ENCODE data around the gene C1orf94.

The C1orf94 gene

GRCh38 chr1:34156739-34157138 is 20.0 kb upstream of the C1orf94 start:
- Histone ChIP-seq H3K9me3 (no peaks in the 10 kb centered on the region), H3K4me1 (ENCODE audit: control insufficient read depth in 1 of 2, insufficient read depth in 1 of 2, low read depth in 1 of 2, low read length in 1 of 2) (no peaks in the 10 kb centered on the region), H3K27me3 (peaks cover 28% of the 10 kb centered on the region), H3K36me3 (no peaks in the 10 kb centered on the region), H3K4me3 (ENCODE audit: low read depth in 1 of 2, low read length in 1 of 2) (no peak overlapping the region), H3K27ac (no peak overlapping the region)
- TF ChIP-seq CTCF (IDR thresholded peaks at IDR 0.05), result no peak

GRCh38 chr1:34162852-34163766 is 13.6 kb upstream of the C1orf94 start:
- Histone ChIP-seq H3K36me3 (no peaks in the 10 kb centered on the region), H3K27me3 (peaks cover 92% of the 10 kb centered on the region), H3K27ac (no peak overlapping the region), H3K4me3 (ENCODE audit: low read depth in 1 of 2, low read length in 1 of 2) (no peak overlapping the region), H3K4me1 (ENCODE audit: control insufficient read depth in 1 of 2, insufficient read depth in 1 of 2, low read depth in 1 of 2, low read length in 1 of 2) (no peaks in the 10 kb centered on the region), H3K9me3 (no peaks in the 10 kb centered on the region)
- TF ChIP-seq CTCF (IDR thresholded peaks at IDR 0.05), result no peak

GRCh38 chr1:34163792-34164731 is 12.6 kb upstream of the C1orf94 start:
- H3K4me1 ChIP-seq (ENCODE audit: control insufficient read depth in 1 of 2, insufficient read depth in 1 of 2, low read depth in 1 of 2, low read length in 1 of 2), result no peaks in the 10 kb centered on the region
- H3K27me3 ChIP-seq, result peaks cover 100% of the 10 kb centered on the region
- no peak overlapping the region for H3K27ac ChIP-seq
- H3K36me3 ChIP-seq, result no peaks in the 10 kb centered on the region
- TF ChIP-seq CTCF (IDR thresholded peaks at IDR 0.05), result no peak
- H3K4me3 ChIP-seq (ENCODE audit: low read depth in 1 of 2, low read length in 1 of 2), result no peak overlapping the region
- no peaks in the 10 kb centered on the region for H3K9me3 ChIP-seq

- H3K36me3 ChIP-seq, result no peaks in the 10 kb centered on the region
- TF ChIP-seq CTCF (IDR thresholded peaks at IDR 0.05), result no peak
- no peaks in the 10 kb centered on the region for H3K4me1 ChIP-seq (ENCODE audit: control insufficient read depth in 1 of 2, insufficient read depth in 1 of 2, low read depth in 1 of 2, low read length in 1 of 2)
- no peak within 1 kb of the TSS for H3K4me3 ChIP-seq (ENCODE audit: low read depth in 1 of 2, low read length in 1 of 2)
- peaks cover 100% of the 10 kb centered on the region for H3K27me3 ChIP-seq
- H3K27ac ChIP-seq, result no peak within 1 kb of the TSS
- H3K9me3 ChIP-seq, result no peaks in the 10 kb centered on the region
Measured at GRCh38 chr1:34164771-34165391, 11.8 kb upstream of the C1orf94 start, which contains the start of gene CSMD2. TSS of gene CSMD2 (minus strand) at chr1:34165230. CDS start at chr1:34165097, 133 bp downstream.

- Histone ChIP-seq H3K36me3 (no peaks in the 10 kb centered on the region), H3K4me3 (ENCODE audit: low read depth in 1 of 2, low read length in 1 of 2) (no peak overlapping the region), H3K27me3 (peaks cover 98% of the 10 kb centered on the region), H3K27ac (no peak overlapping the region), H3K9me3 (no peaks in the 10 kb centered on the region), H3K4me1 (ENCODE audit: control insufficient read depth in 1 of 2, insufficient read depth in 1 of 2, low read depth in 1 of 2, low read length in 1 of 2) (no peaks in the 10 kb centered on the region)
- no peak for TF ChIP-seq CTCF (IDR thresholded peaks at IDR 0.05)
Measured at GRCh38 chr1:34165422-34165921, 11.2 kb upstream of the C1orf94 start.

Measured in neutrophil (primary cell).